C4-2B (cell line): ENCODE measurements around the gene ERICH6B.

Source experiments
- H3K27ac ChIP-seq: fragments of 450-650 bp; 2 replicates; pipeline ENCODE4 v1.5.1; 2017
- CTCF ChIP-seq: fragments of 450-650 bp; conservative IDR thresholded peaks from 2 replicates; pipeline ENCODE4 v1.5.1; 2017; ENCODE audit warnings: mild to moderate bottlenecking
- ZFX ChIP-seq: fragments of 450-650 bp; IDR thresholded peaks from 2 replicates; pipeline ENCODE4 v1.6.1; 2017

ERICH6B gene

GRCh38 chr13:45508776-45509175, 106.8 kb downstream of the ERICH6B start:
- no peak overlapping the region for H3K27ac ChIP-seq
- TF ChIP-seq ZFX, result no peak

GRCh38 chr13:45506811-45507210, 108.7 kb downstream of the ERICH6B start:
- no peak overlapping the region for H3K27ac ChIP-seq
- TF ChIP-seq CTCF (no peak), ZFX (no peak)

GRCh38 chr13:45503658-45504057, 111.9 kb downstream of the ERICH6B start:
- H3K27ac ChIP-seq, result no peak overlapping the region
- no peak for TF ChIP-seq ZFX
- TF ChIP-seq CTCF, result no peak

GRCh38 chr13:45501175-45501526, 114.4 kb downstream of the ERICH6B start:
- TF ChIP-seq CTCF, result no peak
- no peak for TF ChIP-seq ZFX
- H3K27ac ChIP-seq, result no peak overlapping the region

GRCh38 chr13:45500492-45501174, 114.9 kb downstream of the ERICH6B start:
- TF ChIP-seq ZFX (no peak), CTCF (no peak)
- no peak overlapping the region for H3K27ac ChIP-seq

- no peak for TF ChIP-seq ZFX
- TF ChIP-seq CTCF, result no peak
These were observed 118.6 kb downstream of the ERICH6B start for GRCh38 chr13:45496942-45497341.

GRCh38 chr13:45492538-45492937, 123.0 kb downstream of the ERICH6B start:
- TF ChIP-seq ZFX (no peak), CTCF (no peak)
- H3K27ac ChIP-seq, result no peak overlapping the region

More at GRCh38 chr13:45496942-45497341, 118.6 kb downstream of the ERICH6B start:
- H3K27ac ChIP-seq, result no peak overlapping the region
